ENCODE results near the gene ZNRD2.

ZNRD2 gene

DNA sequence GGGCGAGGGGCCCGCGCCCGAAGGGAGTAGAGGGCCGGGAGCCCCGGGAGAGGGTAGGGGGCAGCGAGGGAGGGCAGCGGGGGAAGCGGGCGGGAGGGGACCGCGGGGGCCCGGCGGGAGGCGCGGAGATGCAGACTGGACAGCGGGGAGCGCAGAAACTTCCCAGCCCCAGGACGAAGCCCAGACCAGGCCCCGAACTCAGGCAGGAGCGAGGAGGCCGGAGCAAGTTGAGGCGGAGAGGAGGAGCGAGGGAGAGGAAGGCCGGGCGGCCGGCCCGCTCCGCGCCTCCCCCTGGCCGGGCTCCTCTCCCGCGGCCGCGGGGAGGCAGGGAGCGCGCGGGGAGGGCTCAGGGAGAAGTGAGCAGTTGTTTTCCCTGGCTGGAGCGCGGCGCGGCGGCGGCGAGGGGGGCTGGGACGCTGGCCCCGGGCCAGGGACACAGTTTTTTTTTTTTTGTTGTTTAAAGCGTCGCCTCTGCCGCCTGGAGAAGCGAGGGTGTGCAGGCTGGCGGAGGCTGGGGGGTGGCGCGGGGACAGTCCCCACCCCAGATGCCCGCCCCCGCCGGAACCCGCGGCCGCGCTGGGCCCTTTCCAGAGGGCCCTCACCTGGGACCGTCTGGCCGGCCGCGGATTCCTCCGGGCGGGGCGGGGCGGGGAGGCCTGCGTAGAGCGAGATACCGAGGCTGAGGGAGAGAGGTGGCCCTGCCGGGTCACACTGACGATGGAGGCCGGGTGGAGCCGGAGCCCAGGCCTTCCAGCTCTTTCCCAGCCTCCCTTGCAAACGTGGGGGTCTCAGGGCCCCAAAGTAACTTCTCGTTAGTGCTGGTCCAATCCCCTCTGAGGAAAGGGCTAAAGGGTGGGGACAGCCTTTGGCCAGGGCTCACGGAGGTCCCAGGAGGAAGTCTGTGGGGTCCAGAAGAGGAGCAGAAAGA lies 12.0 kb upstream of the ZNRD2 start, which contains the start of gene LTBP3:
Gene LTBP3 (minus strand): TSS at position 358 of the 928 bp plus-strand sequence. CDS start 400 bp downstream, outside the sequence.
- no peak for DNase-seq (ENCODE audit: low read depth)
- TF ChIP-seq, protein P1, sequence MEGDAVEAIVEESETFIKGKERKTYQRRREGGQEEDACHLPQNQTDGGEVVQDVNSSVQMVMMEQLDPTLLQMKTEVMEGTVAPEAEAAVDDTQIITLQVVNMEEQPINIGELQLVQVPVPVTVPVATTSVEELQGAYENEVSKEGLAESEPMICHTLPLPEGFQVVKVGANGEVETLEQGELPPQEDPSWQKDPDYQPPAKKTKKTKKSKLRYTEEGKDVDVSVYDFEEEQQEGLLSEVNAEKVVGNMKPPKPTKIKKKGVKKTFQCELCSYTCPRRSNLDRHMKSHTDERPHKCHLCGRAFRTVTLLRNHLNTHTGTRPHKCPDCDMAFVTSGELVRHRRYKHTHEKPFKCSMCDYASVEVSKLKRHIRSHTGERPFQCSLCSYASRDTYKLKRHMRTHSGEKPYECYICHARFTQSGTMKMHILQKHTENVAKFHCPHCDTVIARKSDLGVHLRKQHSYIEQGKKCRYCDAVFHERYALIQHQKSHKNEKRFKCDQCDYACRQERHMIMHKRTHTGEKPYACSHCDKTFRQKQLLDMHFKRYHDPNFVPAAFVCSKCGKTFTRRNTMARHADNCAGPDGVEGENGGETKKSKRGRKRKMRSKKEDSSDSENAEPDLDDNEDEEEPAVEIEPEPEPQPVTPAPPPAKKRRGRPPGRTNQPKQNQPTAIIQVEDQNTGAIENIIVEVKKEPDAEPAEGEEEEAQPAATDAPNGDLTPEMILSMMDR (IDR thresholded peaks at IDR 0.05; ENCODE audit: insufficient read depth, low read depth, low read length, missing control alignments) = no peak
- H3K4me3 ChIP-seq (ENCODE audit: low read depth, low read length) = peak within 1 kb of the TSS; percentile 12; the same call in 1 of the 2 replicates

DNA sequence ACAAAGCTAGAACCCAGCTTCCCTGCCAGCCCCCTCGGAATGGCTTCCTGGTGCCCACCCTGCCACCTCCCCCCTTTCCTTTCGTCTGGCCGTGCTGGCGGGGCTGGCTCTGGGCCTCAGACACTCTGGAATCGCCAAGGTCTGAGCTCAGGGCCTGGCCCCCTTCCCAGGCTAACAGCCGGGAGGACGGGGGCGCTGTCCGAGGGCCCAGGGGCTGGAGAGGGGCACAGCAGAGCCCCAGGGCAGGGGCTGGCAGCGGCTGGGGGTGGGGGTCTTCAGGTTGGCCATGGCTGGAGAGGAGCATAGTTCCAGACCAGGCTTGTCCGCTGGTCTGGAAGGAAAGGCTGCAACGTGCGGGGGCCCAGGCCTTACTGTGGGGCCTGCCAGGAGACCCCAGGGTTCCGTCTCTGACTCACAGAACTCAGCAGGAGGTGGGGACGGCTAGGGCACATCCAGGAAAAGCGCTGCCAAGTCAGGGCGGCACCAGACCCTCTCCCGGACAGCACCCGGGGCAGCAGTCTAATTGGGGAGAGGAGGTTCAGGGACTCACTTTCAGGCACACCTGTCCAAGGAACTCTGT lies 11.3 kb upstream of the ZNRD2 start:
- no peak overlapping the region for H3K4me3 ChIP-seq (ENCODE audit: low read depth, low read length)
- DNase-seq (ENCODE audit: low read depth) = no peak
- TF ChIP-seq, protein P1 (IDR thresholded peaks at IDR 0.05; ENCODE audit: insufficient read depth, low read depth, low read length, missing control alignments) = no peak

DNA sequence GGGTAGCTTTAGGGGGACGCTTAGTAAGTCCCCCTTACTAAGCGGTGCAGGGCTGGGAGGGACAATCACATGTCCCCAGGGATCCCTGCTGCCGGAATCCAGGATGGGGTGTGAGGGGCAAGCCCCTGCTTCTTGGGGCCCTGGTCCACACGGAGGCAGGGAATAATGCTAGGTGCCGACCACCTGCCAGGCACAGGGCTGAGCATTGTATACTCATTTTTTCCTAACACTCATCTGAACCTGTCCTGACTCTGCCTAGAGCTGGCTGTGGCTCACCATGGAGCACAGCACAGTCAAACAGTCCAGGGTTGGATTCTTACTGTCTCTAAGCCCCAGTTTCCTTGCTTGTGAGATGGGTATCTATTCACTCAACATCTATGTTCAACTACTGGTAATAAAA lies 10.7 kb upstream of the ZNRD2 start:
- TF ChIP-seq, protein P1 (IDR thresholded peaks at IDR 0.05; ENCODE audit: insufficient read depth, low read depth, low read length, missing control alignments) = no peak
- H3K4me3 ChIP-seq (ENCODE audit: low read depth, low read length) = no peak overlapping the region
- DNase-seq (ENCODE audit: low read depth) = no peak

DNA sequence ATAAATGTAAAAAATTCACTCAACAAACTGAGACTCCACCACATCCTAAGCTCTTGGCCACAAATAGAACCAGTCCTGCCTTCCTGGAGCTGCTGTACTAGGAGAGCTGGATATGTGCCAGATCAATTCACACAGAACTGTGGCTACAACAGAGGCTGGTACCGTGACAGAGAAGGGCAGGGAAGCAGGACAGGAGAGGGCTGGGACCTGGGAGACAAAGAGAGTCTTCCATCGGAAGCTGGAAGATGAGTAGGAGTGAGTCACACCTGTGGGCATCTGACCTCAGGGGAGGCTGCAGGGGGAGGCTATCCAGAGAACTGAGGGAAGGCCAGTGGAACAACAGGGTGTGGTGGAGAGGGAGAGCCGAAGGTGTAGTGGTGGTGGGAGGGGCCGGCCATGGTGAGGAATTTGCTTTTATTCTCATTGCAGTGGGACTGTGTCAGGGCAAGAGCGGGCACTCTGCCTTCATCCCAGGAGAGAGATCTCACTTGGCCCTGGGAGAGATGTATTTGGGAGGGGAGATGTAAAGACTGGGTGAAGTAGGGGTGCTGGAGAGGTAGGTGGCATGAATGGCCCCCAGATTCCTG lies 10.2 kb upstream of the ZNRD2 start:
- no peak for DNase-seq (ENCODE audit: low read depth)
- TF ChIP-seq, protein P1 (IDR thresholded peaks at IDR 0.05; ENCODE audit: insufficient read depth, low read depth, low read length, missing control alignments) = no peak
- no peak overlapping the region for H3K4me3 ChIP-seq (ENCODE audit: low read depth, low read length)

DNA sequence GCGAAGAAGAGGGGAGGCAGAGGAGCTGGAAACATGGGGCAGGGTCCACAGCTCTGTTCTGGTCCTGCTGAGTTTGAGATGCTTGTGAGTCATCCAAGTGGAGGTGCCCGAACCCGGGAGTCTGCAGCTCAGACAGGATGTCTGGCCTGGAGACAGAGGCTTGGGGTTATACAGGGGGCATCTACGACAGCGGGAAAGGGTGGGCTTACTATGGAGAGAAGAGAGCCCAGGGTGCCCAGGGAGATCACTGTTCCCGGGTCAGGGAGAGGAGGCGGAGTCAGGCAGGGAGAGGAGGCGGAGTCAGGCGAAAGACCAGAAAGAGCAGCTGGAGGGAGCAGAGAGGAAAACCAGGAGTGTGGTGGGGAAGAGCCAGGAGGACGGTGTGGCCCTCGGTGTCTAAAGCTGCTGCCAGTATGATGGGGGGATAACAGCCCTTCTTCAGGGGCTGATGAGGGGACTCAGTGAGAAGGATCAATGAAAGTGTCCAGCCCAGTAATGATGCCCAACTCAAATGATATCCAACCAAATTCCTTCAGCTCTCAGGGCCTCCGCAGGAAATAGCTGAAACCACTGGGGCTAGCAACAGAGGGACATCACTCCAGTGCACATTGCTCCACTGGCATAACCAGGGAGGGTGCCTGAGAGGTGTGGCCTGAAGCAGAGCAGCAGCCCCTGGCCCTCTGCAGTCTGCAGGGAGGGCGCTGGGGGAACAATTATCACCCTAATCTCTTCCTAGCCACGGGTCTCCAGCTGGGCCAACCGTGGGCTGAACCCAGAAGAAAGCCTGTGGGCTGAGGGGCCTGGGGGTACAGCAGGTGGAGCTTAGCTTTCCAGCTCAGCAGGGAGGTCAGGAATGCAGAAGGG lies 9.5 kb upstream of the ZNRD2 start:
- no peak for DNase-seq (ENCODE audit: low read depth)
- no peak overlapping the region for H3K4me3 ChIP-seq (ENCODE audit: low read depth, low read length)
- TF ChIP-seq, protein P1 (IDR thresholded peaks at IDR 0.05; ENCODE audit: insufficient read depth, low read depth, low read length, missing control alignments) = no peak

DNA sequence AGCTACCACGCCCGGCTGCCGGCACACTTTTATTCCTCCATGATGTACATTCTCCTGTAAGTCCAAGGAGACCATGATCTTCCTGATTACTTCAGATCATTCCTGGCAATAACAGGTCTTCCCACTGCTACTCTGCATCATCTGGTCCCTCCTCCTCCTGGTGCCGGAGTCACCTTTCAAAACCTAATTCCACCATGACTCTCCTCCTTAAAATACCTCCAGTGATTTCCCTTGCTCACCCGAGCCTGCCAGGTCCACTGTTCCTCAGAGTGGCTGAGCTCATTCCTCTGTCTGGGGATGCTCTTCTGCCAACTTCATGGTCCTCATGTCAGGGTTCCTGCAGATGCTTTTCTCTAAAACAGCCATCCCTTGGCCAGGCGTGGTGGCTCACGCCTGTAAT lies 8.3 kb upstream of the ZNRD2 start:
- no peak for DNase-seq (ENCODE audit: low read depth)
- no peak overlapping the region for H3K4me3 ChIP-seq (ENCODE audit: low read depth, low read length)
- TF ChIP-seq, protein P1 (IDR thresholded peaks at IDR 0.05; ENCODE audit: insufficient read depth, low read depth, low read length, missing control alignments) = no peak

Data from GM12865 (cell line).